Keratinocyte (primary cell): ENCODE data around the gene MBP. TPM values are rescaled to one million over a fixed set of nuclear protein-coding genes. Genes with fewer than 3 reads are reported as not detected.

Experiments used
- DNase-seq: peaks from one replicate; pipeline ENCODE4 v3.0.0-alpha.2; 2011; ENCODE audit warnings: low read depth, missing footprints, low spot score
- FAIRE-seq: peaks from 2 replicates; lab custom pipeline; 2011; peaks lifted over from hg19 to GRCh38; lab: Jason Lieb, UNC
- H2AFZ ChIP-seq: 2 replicates; pipeline ENCODE4 v1.6.0; 2012; ENCODE audit warnings: low read length, control low read depth, inconsistent platforms; ENCODE audit not compliant: control insufficient read depth
- H3K27ac ChIP-seq: 2 replicates; pipeline ENCODE4 v1.5.1; 2011; ENCODE audit warnings: low read length; ENCODE audit not compliant: control insufficient read depth, insufficient read depth
- H3K27me3 ChIP-seq: 3 replicates; pipeline ENCODE4 v1.6.0; 2011; ENCODE audit warnings: low read length; ENCODE audit not compliant: control insufficient read depth, insufficient read depth; ENCODE audit errors: extremely low read depth
- H3K36me3 ChIP-seq, 2 experiments: 2 replicates in 1 of 2; 3 replicates in 1 of 2; pipeline ENCODE4 v1.5.1; 2011; ENCODE audit warnings: low read length in 2 of 2, mild to moderate bottlenecking in 1 of 2; ENCODE audit not compliant: control insufficient read depth in 2 of 2, insufficient read depth in 2 of 2; ENCODE audit errors: extremely low read depth in 1 of 2
- H3K4me1 ChIP-seq: 3 replicates; pipeline ENCODE4 v1.5.1; 2011; ENCODE audit warnings: low read length; ENCODE audit not compliant: control insufficient read depth, insufficient read depth; ENCODE audit errors: extremely low read depth
- H3K4me2 ChIP-seq: 3 replicates; pipeline ENCODE4 v1.6.0; 2011; ENCODE audit warnings: low read depth, low read length; ENCODE audit not compliant: control insufficient read depth, insufficient read depth; ENCODE audit errors: extremely low read depth
- H3K4me3 ChIP-seq, 3 experiments: fragments of 200-600 bp in 1 of 3; sonication (generic) in 1 of 3; 2 replicates in 2 of 3; 3 replicates in 1 of 3; pipeline ENCODE4 v1.5.1; 2011 to 2016; ENCODE audit warnings: low read length in 3 of 3, mild to moderate bottlenecking in 3 of 3, control low read depth in 2 of 3, inconsistent platforms in 1 of 3, low read depth in 1 of 3, mixed read lengths in 1 of 3, mixed run types in 1 of 3, moderate library complexity in 1 of 3; ENCODE audit not compliant: control insufficient read depth in 2 of 3, insufficient read depth in 2 of 3; ENCODE audit errors: extremely low read depth in 1 of 3
- H3K79me2 ChIP-seq: 2 replicates; pipeline ENCODE4 v1.6.0; 2012; ENCODE audit warnings: low read length; ENCODE audit not compliant: control insufficient read depth, insufficient read depth
- H3K9ac ChIP-seq: 3 replicates; pipeline ENCODE4 v1.6.0; 2011; ENCODE audit warnings: low read length; ENCODE audit not compliant: control insufficient read depth, insufficient read depth; ENCODE audit errors: extremely low read depth
- H3K9me1 ChIP-seq: 3 replicates; pipeline ENCODE4 v1.6.0; 2011; ENCODE audit warnings: low read length; ENCODE audit not compliant: control insufficient read depth, insufficient read depth; ENCODE audit errors: extremely low read depth
- H3K9me3 ChIP-seq: 2 replicates; pipeline ENCODE4 v1.5.1; 2012; ENCODE audit warnings: low read depth, low read length; ENCODE audit not compliant: control insufficient read depth
- H4K20me1 ChIP-seq: 3 replicates; pipeline ENCODE4 v1.6.0; 2011; ENCODE audit warnings: low read length; ENCODE audit not compliant: control insufficient read depth, insufficient read depth; ENCODE audit errors: extremely low read depth
- CTCF ChIP-seq, 3 experiments: IDR thresholded peaks in 1 of 3; conservative IDR thresholded peaks in 1 of 3; optimal IDR thresholded peaks in 1 of 3; 2 replicates in 2 of 3; 3 replicates in 1 of 3; pipeline versions ENCODE3 to v1.5.1; 2011; ENCODE audit warnings: low read length in 3 of 3, mild to moderate bottlenecking in 3 of 3, moderate library complexity in 2 of 3, control low read depth in 1 of 3, inconsistent platforms in 1 of 3; ENCODE audit not compliant: insufficient read depth in 2 of 3; ENCODE audit errors: extremely low read depth in 1 of 3
- EZH2 ChIP-seq: IDR thresholded peaks from one replicate; pipeline ENCODE4 v1.6.1; 2012; ENCODE audit warnings: inconsistent platforms, mild to moderate bottlenecking, low read length, moderate library complexity
- dilution Hi-C: fragments of 300-500 bp; cut with MboI; formaldehyde crosslinking; loops from one replicate; pipeline ENCODE4 v1.7.0; 2020; ENCODE audit warnings: low sequenced_read_pairs; ENCODE audit not compliant: extremely low pct_ligation_motif_present
- polyA plus RNA-seq, 5 experiments: library from polyadenylated mRNA; depleted of rRNA in 3 of 5; stranded (reverse) in 3 of 5; stranded (forward) in 1 of 5; unstranded in 1 of 5; fragments of >200 nt; gene quantifications; 1 replicate in 1 of 5; 2 replicates in 3 of 5; 3 replicates in 1 of 5; pipeline versions ENCODE4 v1.2.1 to v1.2.3, GENCODE V29; 2011 to 2012; ENCODE audit warnings: missing spikeins in 2 of 5, low read depth in 1 of 5, low replicate concordance in 1 of 5

Gene MBP
- polyA plus RNA-seq, 1 donor (not counting 4 experiments of a cell fraction or from before 2014, with no cell fraction given), result 38.7 TPM

- no peaks in the 10 kb centered on the region for H3K27me3 ChIP-seq
- no peak for DNase-seq
- peaks cover 73% of the 10 kb centered on the region for H3K79me2 ChIP-seq
- no peak overlapping the region for H3K4me3 ChIP-seq
- H3K9me1 ChIP-seq, result no peaks in the 10 kb centered on the region
- H3K9me3 ChIP-seq, result no peaks in the 10 kb centered on the region
- dilution Hi-C loops, result no loop called here
- H2AFZ ChIP-seq, result no peak overlapping the region
- H3K27ac ChIP-seq, result no peak overlapping the region
- H3K9ac ChIP-seq, result no peak overlapping the region
- H4K20me1 ChIP-seq, result no peaks in the 10 kb centered on the region
- TF ChIP-seq EZH2 (no peak), CTCF (optimal IDR thresholded peaks at IDR 0.05 in 1 of 3, IDR thresholded peaks at IDR 0.05 in 1 of 3, conservative IDR thresholded peaks at IDR 0.05 in 1 of 3; ENCODE audit: extremely low read depth in 1 of 3, insufficient read depth in 2 of 3, low read length in 3 of 3) (no peak)
- H3K4me2 ChIP-seq, result no peak overlapping the region
- H3K36me3 ChIP-seq, result peaks cover 19 to 21% of the 10 kb centered on the region in 2 experiments
- no peak for FAIRE-seq
- peaks cover 20% of the 10 kb centered on the region for H3K4me1 ChIP-seq
Measured at GRCh38 chr18:77119101-77119850, 13.3 kb downstream of the MBP start.

GRCh38 chr18:77118256-77119090, 14.1 kb downstream of the MBP start:
- Histone ChIP-seq H3K9ac (no peak overlapping the region), H3K9me1 (peaks cover 2% of the 10 kb centered on the region), H3K27me3 (no peaks in the 10 kb centered on the region), H3K27ac (no peak overlapping the region), H3K36me3 (peaks cover 14 to 19% of the 10 kb centered on the region in 2 experiments), H4K20me1 (peaks cover 4% of the 10 kb centered on the region), H3K4me1 (peaks cover 28% of the 10 kb centered on the region), H3K4me2 (no peak overlapping the region), H2AFZ (no peak overlapping the region), H3K9me3 (no peaks in the 10 kb centered on the region), H3K4me3 (no peak overlapping the region), H3K79me2 (peaks cover 69% of the 10 kb centered on the region)
- DNase-seq, result no peak
- no peak for FAIRE-seq
- dilution Hi-C loops, result no loop called here
- no peak for TF ChIP-seq EZH2
